HG02840 (cell line): Measurements from ENCODE around the gene CRKL.

Source experiments
- ATAC-seq: cut with Tn5 transposase; IDR thresholded peaks from one replicate; pipeline ENCODE4 v1.9.1; 2021; ENCODE audit warnings: mild to moderate bottlenecking, moderate library complexity, moderate number of reproducible peaks; ENCODE audit not compliant: unreplicated experiment, low FRiP score

CRKL gene

DNA sequence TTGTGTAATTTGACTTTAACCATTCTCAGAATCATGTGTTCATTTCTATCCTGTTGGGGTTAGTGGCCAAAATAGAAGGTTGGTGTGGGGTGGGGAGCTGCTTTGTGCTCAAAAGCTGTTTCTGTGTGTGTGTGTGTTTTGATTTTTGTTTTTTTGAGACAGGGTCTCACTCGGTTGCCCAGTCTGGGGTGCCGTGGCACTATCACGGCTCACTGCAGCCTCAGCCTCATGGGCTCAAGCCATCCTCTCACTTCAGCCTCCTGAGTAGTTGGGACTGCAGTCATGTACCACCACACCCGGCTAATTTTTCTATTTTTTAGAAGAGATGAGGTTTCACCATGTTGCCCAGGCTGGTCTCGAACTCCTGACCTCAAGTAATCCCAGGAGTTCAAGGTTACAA is 31.8 kb downstream of the CRKL start:
- no peak for ATAC-seq

DNA sequence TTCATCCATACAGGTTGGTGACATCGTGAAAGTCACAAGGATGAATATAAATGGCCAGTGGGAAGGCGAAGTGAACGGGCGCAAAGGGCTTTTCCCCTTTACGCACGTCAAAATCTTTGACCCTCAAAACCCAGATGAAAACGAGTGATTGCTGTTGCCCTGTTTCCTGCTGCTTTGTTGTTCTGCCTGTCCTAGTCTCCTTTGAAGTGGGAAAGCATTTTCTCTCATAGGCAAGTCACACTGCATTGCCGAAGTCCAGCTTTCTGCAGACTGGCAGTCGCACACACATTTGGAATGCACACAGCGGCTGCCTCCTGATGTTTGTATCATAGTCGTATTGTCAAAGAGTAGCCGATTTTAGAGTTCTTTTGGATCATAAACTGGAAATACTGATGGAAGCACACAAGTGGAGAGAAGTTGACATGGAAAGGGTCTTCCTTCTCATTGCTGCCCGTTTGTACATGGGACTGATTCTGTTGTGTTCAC is 32.5 kb downstream of the CRKL start:
- no peak for ATAC-seq

DNA sequence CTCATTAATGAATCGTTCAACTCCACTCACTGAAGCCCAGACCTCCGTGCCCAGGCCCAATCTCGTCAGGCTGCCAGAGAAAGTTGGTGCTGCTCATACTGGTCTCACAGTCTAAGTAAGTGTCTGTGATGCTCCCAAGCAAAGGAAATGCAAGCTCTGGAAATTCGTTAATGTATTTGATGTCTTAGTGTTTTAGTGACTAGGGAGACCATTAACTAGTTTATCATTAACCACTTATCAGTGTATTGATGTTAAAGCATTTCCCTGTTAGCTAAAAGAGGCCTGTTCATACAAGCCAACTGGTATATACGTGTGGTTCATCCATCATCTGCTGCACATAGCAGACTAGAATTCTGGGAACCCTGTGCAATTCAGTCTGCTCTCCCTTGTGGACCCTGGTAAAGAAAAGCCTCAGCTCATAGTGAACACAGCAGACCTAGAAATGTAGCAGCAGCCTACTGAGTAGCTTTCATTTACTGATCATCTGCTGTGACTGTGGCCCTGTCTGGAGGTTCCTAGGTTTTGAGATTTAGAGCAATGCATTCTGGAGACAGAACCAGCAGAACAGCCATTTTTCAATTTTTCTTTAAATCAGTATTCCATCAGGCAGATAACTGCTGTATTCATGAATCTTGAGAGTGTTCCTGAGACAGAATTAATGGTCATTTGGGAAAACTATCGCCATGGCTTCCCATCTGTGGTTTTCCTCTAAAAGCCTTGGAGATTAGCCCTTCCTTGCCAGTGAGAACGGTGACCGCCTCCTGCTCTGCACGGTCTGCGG is 34.1 kb downstream of the CRKL start:
- no peak for ATAC-seq

DNA sequence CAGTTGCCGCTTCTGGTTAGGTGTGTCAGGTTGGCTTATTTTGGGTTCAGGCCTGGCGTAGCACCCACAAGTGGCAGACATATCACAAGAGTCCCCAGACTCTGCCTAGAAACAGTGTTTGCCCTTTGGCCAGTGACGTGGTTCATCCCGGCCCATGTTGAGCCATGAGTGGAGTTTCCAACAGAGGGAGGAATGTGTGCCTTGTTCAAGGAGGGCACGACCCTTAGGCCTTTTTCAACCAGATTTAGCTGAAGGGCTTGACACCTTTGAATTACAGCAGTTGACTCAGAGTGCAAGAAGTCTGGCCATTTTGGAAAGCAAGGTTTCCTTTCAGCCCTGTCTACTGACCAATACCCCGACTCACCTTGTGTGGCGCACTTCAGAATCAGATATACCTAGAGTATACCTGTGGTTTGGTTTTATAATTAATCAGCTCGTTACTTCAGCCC is 34.7 kb downstream of the CRKL start:
- ATAC-seq = no peak

DNA sequence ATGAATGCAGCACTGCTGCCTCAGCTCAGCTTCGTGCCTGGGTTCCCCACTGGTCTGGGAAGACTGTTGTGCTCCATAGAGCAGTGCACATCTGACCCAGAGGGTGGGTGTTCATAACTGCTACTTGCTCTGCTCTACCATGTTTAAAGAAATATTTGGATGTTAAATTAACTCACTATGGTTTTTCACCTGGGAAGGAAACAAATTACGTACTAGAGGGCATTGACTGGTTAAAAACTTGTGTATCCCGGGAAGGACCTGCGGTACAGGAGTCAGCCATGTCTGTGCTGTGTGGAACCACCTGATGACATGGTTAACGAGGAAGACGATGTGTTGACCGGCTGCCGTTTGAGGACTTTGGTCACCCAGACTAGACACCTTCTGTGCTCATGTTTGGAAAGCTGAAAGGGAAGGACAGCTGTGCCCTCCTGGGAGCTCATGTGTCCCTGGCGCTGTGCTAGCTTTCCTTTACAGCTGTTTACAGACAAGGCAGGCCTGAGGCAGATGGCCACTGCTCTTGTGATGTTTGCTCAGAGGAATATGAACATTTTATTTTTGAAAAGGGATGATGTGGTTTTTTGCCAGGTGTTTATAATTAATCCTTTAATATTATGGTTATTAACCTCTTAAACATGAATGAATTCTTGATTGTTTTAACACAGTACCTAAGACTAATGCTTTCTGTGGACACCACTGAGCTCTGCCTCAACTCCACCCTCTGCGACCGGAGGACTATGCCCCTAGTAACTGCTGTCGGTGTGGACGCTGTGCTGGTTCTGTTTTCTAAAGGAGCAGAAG is 35.5 kb downstream of the CRKL start:
- ATAC-seq = no peak

DNA sequence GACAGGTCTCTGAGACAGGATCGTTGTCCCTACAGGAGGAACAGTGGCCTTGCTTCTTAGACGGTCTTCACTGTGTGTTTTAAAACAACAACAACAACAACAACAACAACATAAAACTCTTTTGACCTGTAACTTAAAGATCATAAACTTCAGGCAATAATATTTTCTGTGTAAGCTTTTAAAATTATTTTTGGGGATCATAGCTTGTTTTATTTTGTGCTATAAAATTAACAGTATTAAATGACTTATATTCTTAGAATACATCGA is 36.1 kb downstream of the CRKL start:
- no peak for ATAC-seq

DNA sequence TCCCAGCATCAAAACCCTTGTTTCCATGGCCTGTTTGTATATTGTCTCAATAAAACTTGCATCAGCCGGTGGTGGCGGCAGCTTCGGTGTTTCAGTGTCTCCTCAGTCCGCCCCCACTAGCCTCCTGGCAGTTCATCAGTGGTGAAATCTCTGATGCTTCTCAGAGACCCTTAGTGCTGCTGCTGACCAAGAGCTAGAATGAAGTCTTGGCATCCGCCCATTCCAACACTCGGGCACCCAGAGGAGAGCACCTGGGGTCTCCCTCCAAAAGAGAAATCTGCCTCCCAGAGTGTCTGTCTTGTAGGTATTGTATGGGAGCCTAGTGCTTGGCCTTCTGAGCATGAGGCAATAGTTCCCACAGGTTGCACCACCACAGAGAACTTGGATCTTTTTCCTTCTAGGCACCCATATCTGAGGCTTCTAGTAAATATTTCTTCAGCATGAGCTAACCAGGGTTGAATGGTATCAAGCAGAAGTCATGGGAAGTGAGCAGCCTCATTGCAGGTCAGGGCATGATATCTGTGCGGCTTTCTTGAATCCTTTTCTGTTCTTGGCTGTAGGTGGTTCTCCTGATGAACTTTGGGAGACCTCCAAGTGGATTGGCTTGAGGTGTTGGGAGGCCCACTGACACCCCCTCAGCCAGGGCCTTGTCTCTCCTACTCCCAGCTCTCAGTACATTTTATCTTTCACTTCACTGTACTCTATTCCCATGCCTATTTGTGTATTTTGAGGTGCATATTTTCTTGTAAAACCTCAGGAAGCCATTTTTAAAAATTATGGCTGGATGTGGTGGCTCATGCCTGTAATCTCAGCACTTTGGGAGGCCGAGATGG is 36.7 kb downstream of the CRKL start:
- ATAC-seq = no peak

DNA sequence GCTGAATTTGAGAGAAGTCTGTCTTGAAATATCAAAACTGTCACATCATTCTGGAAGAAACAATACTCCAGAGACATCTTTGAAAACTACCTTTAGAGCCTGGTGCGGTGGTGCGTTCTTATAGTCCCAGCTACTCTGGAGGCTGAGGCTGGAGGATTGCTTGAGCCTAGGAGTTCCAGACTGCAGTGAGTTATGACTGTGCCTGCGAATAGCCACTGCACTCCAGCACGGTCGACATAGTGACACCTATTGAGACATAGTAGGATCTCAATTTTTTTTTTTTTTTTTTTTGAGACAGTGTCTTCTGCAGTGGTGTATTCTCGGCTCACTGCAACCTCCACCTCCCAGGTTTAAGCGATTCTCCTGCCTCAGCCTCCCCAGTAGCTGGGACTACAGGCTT is 38.3 kb downstream of the CRKL start:
- no peak for ATAC-seq

DNA sequence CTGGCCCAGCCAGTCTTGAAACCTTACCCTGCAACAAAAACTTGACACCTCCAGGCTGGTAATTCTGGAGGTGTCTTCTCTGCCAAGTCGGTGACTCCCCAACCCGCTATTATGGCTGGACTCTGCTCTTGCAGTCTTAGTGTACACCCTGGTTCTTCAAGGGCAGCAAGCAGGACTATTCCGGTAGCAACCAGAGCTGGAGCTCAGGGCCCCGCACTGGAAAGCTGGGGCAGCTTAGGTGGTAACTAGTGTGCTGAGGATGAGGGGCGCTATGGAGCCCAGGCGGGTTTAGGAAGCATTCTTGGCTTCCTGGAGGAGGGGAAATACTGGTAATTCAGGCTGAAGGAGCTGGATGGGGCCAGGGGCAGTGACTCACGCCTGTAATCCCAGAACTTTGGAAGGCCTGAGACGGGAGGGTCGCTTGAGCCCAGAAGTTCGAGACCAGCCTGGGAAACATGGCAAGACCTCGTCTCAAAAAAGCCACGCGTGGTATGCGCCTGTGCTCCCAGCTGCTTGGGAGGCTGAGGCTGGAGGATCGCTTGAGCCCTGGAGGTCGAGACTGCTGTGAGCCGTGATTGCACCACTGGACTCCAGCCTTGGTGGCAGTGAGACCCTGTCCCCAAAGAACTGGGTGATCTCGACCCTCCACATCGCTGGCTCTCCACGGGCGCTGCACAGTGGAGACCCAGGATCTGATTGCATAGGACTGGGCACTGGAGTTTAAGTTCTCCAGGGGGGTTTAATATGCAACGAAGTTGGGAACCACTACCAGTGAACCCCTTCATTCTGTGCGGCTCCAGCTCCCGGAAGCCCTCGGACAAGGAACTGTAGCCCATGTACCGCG is 39.3 kb downstream of the CRKL start:
- ATAC-seq = no peak

DNA sequence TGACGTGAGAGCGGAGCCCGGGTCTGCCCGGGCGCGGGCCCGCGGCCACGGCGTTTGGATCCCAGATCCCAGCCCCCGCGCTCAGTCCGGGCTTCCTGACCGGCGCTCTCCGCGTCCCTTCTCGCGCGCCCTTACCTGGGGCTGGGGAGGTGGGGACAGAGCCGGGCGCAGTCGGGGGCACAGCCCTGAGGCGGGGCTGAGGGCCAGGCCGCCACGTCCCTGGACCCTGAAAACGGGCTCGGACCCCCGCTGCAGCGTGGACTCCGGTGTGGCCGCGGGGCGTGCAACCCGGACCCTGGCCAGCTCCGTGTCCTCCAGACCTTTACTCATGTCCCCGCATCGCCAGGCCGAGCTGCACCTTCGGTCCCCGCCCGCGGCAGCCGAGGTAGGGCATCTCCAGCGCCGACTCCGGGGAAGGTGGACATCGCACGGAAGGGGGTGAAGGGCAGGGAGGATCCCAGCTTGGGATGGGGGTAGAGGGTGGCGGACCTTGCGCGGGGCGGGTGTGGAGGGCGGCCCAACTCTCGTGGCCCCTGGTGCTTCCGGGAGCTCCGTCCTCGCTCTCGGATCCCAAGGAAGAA is 40.0 kb downstream of the CRKL start:
- no peak for ATAC-seq

DNA sequence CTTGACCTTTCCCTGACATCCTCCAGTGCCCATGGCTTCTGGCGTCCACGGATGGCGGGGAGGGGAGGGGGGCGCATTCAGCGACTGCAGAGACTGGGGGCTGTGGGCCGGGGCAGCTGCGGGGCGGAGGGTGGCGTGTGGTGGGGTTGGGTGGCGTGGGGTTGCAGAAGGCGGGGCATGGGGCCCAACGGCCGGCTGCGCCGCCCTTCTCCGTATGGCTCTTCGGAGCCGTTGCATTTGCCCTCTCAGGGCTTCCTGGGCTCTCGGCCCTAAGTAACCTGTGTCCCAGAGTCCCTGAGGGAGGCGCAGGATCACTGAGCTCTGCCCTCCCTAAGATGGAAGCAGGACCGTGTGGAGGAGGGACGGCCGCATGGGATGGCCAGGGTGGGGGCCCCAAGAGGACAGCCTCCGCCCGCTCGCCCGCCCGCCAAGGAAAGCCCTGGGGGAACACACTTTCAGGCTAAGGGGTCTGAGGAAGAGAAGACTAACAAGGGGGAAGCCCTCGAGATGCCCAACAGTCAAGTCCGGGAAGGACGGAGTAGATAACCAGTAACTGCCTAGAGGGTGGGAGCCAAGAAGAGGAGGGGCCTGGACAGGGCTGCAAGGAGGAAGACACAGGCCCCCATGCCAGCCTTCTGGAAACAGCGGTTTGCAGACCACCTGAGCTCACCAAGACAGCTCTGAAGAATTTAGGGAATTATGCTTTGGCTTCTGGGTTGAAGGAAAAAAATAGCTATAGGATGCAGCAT is 40.6 kb downstream of the CRKL start:
- no peak for ATAC-seq

DNA sequence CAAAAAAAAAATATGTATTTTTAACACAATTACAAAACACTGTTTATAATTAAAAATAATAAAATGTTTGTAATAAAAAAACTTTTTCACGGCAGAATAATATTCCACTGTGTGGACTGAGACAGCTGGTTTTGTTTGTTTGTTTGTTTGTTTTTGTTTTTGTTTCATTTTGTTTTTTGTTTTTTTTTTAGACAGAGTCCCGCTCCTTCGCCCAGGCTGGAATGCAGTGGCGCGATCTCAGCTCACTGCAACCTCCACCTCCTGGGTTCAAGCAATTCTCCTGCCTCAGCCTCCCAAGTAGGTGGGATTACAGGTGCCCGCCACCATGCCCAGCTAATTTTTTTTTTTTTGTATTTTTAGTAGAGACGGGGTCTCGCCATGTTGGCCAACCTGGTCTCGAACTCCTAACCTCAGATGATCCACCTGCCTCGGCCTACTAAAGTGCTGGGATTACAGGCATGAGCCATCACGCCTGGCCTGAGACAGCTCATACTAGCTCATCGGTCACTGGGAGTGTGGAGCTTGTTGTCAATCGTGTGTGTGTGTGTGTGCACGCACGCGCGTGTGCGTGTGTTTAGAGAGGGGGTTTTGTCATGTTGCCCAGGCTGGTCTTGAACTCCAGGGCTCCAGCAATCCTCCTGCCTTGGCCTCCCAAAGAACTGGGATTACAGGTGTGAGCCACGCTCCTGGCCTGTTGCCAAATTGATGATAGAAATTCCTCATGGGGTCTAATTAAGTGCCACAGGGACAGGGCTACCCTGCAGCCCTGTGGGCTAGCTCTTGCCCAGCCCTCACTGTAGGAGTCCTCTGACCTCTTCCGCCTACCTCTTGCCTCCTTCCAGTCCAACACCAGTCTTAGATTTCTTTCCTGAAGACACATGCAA is 42.6 kb downstream of the CRKL start:
- no peak for ATAC-seq

DNA sequence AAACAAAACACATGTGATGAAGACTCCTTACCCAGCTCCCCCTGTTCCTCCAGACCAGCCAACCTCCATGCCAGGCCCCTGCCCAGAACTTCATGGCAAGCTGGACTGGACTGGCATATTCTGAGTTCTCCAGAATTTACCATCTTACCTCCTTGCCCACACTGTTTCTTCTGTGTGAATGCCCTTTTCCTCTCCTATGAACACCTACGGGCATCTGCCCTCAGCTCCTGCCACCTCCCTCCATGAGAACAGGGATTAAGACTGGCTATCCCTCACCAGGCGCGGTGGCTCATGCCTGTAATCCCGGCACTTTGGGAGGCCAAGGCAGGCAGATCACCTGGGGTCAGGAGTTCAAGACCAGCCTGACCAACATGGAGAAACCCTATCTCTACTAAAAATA is 43.4 kb downstream of the CRKL start:
- no peak for ATAC-seq

DNA sequence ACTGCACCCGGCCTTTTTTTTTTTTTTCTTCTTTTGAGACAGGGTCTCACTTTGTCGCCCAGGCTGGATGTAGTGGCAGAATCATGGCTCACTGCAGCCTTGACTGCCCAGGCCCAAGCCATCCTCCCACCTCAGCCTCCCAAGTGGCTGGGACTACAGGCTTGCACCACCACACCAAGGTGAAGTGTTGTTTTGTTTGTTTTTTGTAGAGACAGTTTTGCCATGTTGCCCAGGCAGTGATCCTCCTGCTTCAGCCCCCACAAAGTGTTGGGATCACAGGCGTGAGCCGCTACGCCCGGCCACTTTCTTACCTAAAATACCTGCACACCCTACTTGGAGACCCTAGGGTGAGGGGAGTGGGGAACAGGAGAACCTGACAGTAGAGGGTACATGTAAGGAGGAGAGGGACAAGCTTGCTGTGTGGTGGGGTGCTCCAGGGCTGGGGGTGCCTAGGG is 45.3 kb downstream of the CRKL start:
- ATAC-seq = no peak

DNA sequence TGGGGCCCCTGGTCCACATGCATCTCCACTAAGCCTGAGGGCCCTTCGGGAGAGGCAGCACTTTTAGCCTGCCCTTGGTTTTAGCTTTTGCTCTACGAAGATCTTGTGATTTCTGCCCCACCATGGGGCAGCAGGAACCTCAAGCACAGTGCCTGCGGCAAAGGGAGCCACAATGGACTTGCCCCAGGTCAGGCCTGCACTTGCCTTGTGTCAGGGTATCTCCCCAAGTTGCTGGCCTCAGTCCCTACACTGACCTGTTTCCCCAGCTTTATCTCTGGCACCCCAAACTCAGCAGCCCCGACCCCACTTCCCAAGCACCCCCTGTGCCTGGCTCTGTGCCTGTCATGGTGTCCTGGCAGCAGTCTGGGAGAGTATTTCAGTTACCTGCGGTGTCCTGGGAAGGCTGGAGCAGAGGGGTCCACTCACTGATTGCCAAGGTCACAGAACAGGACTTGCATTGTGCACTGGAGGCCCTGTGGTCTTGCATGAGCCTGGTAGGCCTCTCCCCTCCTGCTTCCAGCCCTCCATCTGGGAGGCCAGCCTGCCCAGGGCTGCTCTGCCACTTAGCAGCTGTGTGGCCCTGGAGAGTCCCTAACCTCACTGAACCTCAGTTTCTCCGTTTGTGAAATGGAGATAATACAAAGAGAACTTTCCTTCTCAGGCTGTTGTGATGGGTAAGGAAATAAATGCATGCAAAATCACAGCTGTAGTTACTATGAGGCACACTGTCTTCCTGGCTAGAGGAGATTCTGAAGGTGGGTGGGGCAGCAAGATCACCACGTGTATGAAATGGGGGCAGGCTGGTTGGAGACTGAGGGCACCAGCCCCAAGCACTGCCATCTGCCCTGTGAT is 46.2 kb downstream of the CRKL start:
- no peak for ATAC-seq

DNA sequence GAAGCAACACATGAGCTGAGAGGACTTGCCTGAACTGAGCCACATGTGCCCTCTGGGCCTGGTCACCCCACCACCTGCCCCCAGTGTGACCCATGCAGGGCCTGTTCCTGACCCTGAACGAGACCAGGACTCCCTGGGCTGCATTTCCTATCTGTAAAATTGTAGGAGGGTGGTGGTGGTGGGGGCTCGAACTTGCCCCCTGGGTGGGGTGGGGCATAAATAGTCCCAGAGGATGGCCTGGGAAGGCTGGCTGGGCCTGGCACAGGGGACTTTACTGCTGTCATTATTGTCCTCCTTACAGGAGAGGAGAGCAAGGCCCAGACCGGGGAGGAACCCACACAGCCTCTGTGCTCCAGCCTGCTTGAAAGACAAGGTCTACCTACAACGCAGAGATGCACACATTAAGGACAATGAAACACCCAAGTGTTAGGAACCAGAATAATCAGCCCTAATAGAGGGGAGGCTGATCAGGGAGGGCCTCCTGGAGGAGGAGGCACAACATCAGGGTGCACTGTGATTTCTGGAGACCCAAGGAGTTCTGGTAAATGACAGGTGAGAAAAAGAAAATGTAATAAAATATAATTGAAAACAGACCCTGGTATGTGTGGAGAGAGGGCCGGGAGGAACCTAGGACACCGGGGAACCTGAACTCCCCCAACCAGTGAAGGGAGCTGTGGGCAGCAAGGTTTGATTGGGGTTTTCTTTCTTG is 47.0 kb downstream of the CRKL start:
- ATAC-seq = no peak

DNA sequence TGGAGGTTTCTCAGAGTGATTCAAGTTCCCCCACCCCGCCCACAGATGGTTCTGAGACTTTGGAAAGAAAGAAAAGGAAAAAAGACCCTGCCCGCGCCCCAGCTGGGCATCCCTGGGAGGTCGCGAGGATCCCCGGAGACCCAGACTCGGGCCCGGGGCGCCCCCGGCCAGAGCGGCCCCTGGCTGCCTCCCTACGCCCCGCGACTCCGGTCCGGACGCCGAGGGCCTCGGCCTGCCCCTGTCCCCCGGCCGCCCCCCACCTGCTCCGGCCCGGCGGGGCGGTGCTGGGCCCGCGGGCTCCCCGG is 47.5 kb downstream of the CRKL start:
- no peak for ATAC-seq
